HG03280 (cell line): ENCODE data around the gene TUBA8.
"Not testable (repeated sequence)": the region's sequence is repeated elsewhere in the genome, so short reads cannot be mapped to it uniquely, and the experiment has no call there.

ENCODE experiments used
- ATAC-seq: cut with Tn5 transposase; IDR thresholded peaks from one replicate; pipeline ENCODE4 v1.9.1; 2021; ENCODE audit warnings: mild to moderate bottlenecking, moderate library complexity; ENCODE audit not compliant: unreplicated experiment

The TUBA8 gene

GRCh38 chr22:18170284-18170683 lies 59.7 kb downstream of the TUBA8 start:
- ATAC-seq, result not testable (repeated sequence)

GRCh38 chr22:18172203-18172602 lies 61.6 kb downstream of the TUBA8 start:
- ATAC-seq, result not testable (repeated sequence)

GRCh38 chr22:18172776-18173175 lies 62.2 kb downstream of the TUBA8 start:
- ATAC-seq, result not testable (repeated sequence)

GRCh38 chr22:18173441-18173840 lies 62.8 kb downstream of the TUBA8 start:
- ATAC-seq, result not testable (repeated sequence)
